ENCODE results near the gene MXRA7. TPM values are rescaled to one million over a fixed set of nuclear protein-coding genes. Genes with fewer than 3 reads are reported as not detected.

Gene MXRA7
- total and polyA plus RNA-seq, 4 donors, result 4.8 to 22.1 (median 11.3) TPM

DNA sequence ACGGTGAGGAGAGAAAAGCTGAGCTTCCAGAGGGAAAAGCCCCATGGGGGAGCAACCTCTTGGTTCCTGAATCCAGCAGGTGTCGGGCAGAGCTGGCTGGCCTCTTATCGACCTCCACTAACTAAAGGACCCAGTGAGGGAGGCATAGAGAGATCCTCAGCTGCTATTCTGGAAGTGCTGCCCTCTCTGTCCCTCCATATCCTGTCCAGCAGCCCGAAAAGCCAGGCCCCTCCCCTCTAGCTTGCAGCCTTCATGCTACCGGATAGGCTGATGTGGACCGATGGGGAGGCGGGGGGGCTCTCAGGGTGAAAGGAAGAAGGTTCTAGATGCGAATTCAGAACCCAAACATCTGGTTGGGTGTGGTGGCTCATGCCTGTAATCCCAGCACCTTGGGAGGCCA lies 24.9 kb downstream of the MXRA7 start:
- Histone ChIP-seq H3K36me3 (ENCODE audit: control insufficient read depth in 4 of 4, insufficient read depth in 3 of 4, low read depth in 1 of 4, low read length in 3 of 4) (no peaks in the 10 kb centered on the region), H3K9me3 (ENCODE audit: control insufficient read depth in 4 of 4, low read length in 3 of 4) (no peaks in the 10 kb centered on the region), H3K4me3 (ENCODE audit: low read depth in 1 of 3, low read length in 3 of 3) (no peak overlapping the region), H3K9ac (ENCODE audit: low read depth in 1 of 2, low read length in 2 of 2) (no peak overlapping the region), H3K27me3 (ENCODE audit: control insufficient read depth in 4 of 4, insufficient read depth in 4 of 4, low read length in 3 of 4) (no peaks in the 10 kb centered on the region), H3K4me1 (ENCODE audit: control insufficient read depth in 4 of 4, insufficient read depth in 4 of 4, low read length in 3 of 4) (no peaks in the 10 kb centered on the region), H3K27ac (ENCODE audit: low read depth in 1 of 2, low read length in 2 of 2) (no peak overlapping the region)
- no peak for DNase-seq (ENCODE audit: low spot score)
- WGBS, result 79% methylated on average over 8 of the region's 8 CpGs
- TF ChIP-seq FOXA2 (IDR thresholded peaks at IDR 0.05) (no peak), YY1 (IDR thresholded peaks at IDR 0.05) (no peak), HNF4G (IDR thresholded peaks at IDR 0.05) (no peak), RXRA (IDR thresholded peaks at IDR 0.05) (no peak), RAD21 (IDR thresholded peaks at IDR 0.05) (no peak), HNF4A (conservative IDR thresholded peaks at IDR 0.05) (no peak), SP1 (IDR thresholded peaks at IDR 0.05) (no peak), JUND (IDR thresholded peaks at IDR 0.05) (no peak), NR2F2 (IDR thresholded peaks at IDR 0.05) (no peak), TAF1 (conservative IDR thresholded peaks at IDR 0.05) (no peak)
- TF ChIP-seq, protein P1, sequence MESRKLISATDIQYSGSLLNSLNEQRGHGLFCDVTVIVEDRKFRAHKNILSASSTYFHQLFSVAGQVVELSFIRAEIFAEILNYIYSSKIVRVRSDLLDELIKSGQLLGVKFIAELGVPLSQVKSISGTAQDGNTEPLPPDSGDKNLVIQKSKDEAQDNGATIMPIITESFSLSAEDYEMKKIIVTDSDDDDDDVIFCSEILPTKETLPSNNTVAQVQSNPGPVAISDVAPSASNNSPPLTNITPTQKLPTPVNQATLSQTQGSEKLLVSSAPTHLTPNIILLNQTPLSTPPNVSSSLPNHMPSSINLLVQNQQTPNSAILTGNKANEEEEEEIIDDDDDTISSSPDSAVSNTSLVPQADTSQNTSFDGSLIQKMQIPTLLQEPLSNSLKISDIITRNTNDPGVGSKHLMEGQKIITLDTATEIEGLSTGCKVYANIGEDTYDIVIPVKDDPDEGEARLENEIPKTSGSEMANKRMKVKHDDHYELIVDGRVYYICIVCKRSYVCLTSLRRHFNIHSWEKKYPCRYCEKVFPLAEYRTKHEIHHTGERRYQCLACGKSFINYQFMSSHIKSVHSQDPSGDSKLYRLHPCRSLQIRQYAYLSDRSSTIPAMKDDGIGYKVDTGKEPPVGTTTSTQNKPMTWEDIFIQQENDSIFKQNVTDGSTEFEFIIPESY (IDR thresholded peaks at IDR 0.05), result no peak
- TF ChIP-seq, protein P2, sequence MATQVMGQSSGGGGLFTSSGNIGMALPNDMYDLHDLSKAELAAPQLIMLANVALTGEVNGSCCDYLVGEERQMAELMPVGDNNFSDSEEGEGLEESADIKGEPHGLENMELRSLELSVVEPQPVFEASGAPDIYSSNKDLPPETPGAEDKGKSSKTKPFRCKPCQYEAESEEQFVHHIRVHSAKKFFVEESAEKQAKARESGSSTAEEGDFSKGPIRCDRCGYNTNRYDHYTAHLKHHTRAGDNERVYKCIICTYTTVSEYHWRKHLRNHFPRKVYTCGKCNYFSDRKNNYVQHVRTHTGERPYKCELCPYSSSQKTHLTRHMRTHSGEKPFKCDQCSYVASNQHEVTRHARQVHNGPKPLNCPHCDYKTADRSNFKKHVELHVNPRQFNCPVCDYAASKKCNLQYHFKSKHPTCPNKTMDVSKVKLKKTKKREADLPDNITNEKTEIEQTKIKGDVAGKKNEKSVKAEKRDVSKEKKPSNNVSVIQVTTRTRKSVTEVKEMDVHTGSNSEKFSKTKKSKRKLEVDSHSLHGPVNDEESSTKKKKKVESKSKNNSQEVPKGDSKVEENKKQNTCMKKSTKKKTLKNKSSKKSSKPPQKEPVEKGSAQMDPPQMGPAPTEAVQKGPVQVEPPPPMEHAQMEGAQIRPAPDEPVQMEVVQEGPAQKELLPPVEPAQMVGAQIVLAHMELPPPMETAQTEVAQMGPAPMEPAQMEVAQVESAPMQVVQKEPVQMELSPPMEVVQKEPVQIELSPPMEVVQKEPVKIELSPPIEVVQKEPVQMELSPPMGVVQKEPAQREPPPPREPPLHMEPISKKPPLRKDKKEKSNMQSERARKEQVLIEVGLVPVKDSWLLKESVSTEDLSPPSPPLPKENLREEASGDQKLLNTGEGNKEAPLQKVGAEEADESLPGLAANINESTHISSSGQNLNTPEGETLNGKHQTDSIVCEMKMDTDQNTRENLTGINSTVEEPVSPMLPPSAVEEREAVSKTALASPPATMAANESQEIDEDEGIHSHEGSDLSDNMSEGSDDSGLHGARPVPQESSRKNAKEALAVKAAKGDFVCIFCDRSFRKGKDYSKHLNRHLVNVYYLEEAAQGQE (IDR thresholded peaks at IDR 0.05), result no peak
- TF ChIP-seq, protein P3, sequence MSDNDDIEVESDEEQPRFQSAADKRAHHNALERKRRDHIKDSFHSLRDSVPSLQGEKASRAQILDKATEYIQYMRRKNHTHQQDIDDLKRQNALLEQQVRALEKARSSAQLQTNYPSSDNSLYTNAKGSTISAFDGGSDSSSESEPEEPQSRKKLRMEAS (IDR thresholded peaks at IDR 0.05), result no peak
- TF ChIP-seq, protein P4, sequence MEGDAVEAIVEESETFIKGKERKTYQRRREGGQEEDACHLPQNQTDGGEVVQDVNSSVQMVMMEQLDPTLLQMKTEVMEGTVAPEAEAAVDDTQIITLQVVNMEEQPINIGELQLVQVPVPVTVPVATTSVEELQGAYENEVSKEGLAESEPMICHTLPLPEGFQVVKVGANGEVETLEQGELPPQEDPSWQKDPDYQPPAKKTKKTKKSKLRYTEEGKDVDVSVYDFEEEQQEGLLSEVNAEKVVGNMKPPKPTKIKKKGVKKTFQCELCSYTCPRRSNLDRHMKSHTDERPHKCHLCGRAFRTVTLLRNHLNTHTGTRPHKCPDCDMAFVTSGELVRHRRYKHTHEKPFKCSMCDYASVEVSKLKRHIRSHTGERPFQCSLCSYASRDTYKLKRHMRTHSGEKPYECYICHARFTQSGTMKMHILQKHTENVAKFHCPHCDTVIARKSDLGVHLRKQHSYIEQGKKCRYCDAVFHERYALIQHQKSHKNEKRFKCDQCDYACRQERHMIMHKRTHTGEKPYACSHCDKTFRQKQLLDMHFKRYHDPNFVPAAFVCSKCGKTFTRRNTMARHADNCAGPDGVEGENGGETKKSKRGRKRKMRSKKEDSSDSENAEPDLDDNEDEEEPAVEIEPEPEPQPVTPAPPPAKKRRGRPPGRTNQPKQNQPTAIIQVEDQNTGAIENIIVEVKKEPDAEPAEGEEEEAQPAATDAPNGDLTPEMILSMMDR (IDR thresholded peaks at IDR 0.05; ENCODE audit: low read depth, low read length, missing input control), result no peak

DNA sequence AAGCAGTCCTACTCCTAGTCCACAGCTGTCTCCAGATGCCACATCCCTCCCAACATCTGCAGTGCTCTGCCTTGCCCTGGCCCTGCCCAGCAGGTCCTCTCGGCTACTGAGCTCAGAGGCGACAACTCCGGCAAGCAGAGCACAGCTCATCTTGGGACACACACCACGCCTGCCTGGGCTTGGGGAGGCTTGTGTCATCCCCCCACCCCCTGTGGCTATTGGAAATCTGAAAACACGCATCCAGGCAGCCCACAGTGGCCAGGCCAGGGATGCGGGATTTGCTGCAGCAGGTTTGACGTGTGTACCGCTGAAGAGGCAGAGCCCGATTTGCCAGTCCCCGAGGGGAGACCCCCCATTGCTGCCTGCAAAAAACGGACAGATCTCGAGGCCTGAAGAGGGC lies 25.4 kb downstream of the MXRA7 start:
- Histone ChIP-seq H3K4me1 (ENCODE audit: control insufficient read depth in 4 of 4, insufficient read depth in 4 of 4, low read length in 3 of 4) (no peaks in the 10 kb centered on the region), H3K27me3 (ENCODE audit: control insufficient read depth in 4 of 4, insufficient read depth in 4 of 4, low read length in 3 of 4) (no peaks in the 10 kb centered on the region), H3K9me3 (ENCODE audit: control insufficient read depth in 4 of 4, low read length in 3 of 4) (no peaks in the 10 kb centered on the region), H3K36me3 (ENCODE audit: control insufficient read depth in 4 of 4, insufficient read depth in 3 of 4, low read depth in 1 of 4, low read length in 3 of 4) (no peaks in the 10 kb centered on the region), H3K4me3 (ENCODE audit: low read depth in 1 of 3, low read length in 3 of 3) (no peak overlapping the region), H3K9ac (ENCODE audit: low read depth in 1 of 2, low read length in 2 of 2) (no peak overlapping the region), H3K27ac (ENCODE audit: low read depth in 1 of 2, low read length in 2 of 2) (no peak overlapping the region)
- TF ChIP-seq GABPA (IDR thresholded peaks at IDR 0.05 in 1 of 2, conservative IDR thresholded peaks at IDR 0.05 in 1 of 2) (no peak), RAD21 (IDR thresholded peaks at IDR 0.05) (no peak), RXRA (IDR thresholded peaks at IDR 0.05) (no peak), HNF4G (IDR thresholded peaks at IDR 0.05) (no peak), SP1 (IDR thresholded peaks at IDR 0.05) (no peak), FOXA2 (IDR thresholded peaks at IDR 0.05) (no peak)
- TF ChIP-seq, protein P4 (IDR thresholded peaks at IDR 0.05; ENCODE audit: low read depth, low read length, missing input control), result no peak
- TF ChIP-seq, protein P2 (IDR thresholded peaks at IDR 0.05), result no peak
- TF ChIP-seq, protein P3 (IDR thresholded peaks at IDR 0.05), result no peak
- no peak for DNase-seq (ENCODE audit: low spot score)
- 87% methylated on average over 12 of the region's 12 CpGs for WGBS

Data from liver (tissue), 9 donors.